GM12878 (cell line): ENCODE data around the gene ERFL. TPM values are rescaled to one million over a fixed set of nuclear protein-coding genes. Genes with fewer than 3 reads are reported as not detected.

Experiments used
- DPF2 ChIP-seq: fragments of 450-650 bp; IDR thresholded peaks from 2 replicates; pipeline ENCODE4 v1.6.1; 2017; ENCODE audit warnings: mild to moderate bottlenecking
- ETV6 ChIP-seq, 2 experiments: fragments of 450-650 bp in 1 of 2; IDR thresholded peaks in 1 of 2; conservative IDR thresholded peaks in 1 of 2; 2 replicates each; pipeline ENCODE4 v1.6.1; 2014; ENCODE audit warnings: antibody characterized with exemption in 1 of 2, borderline replicate concordance in 1 of 2, low read depth in 1 of 2, mild to moderate bottlenecking in 1 of 2, moderate library complexity in 1 of 2
- HDGF ChIP-seq: fragments of 450-650 bp; IDR thresholded peaks from 2 replicates; pipeline ENCODE4 v1.6.1; 2016; ENCODE audit warnings: antibody characterized with exemption
- IKZF1 ChIP-seq: fragments of 450-650 bp; conservative IDR thresholded peaks from 2 replicates; pipeline ENCODE4 v1.6.1; 2017; ENCODE audit warnings: antibody characterized with exemption, mild to moderate bottlenecking
- JUNB ChIP-seq: IDR thresholded peaks from 2 replicates; pipeline ENCODE4 v1.6.1; 2016; ENCODE audit warnings: antibody characterized with exemption, mild to moderate bottlenecking
- JUND ChIP-seq: IDR thresholded peaks from 2 replicates; pipeline ENCODE4 v1.6.1; 2012; ENCODE audit warnings: low read depth, mild to moderate bottlenecking, low read length, improper control_type of control experiment, moderate library complexity
- MEF2B ChIP-seq: fragments of 450-650 bp; IDR thresholded peaks from 2 replicates; pipeline ENCODE4 v1.6.1; 2018; ENCODE audit warnings: mild to moderate bottlenecking, moderate library complexity; ENCODE audit not compliant: partially characterized antibody, poor library complexity, severe bottlenecking
- NFYA ChIP-seq: IDR thresholded peaks from 2 replicates; pipeline ENCODE4 v1.6.1; 2011; ENCODE audit warnings: low read depth, mild to moderate bottlenecking, low read length, improper control_type of control experiment, borderline replicate concordance
- RAD21 ChIP-seq: IDR thresholded peaks from 2 replicates; pipeline ENCODE4 v1.6.1; 2011; ENCODE audit warnings: mild to moderate bottlenecking, low read depth, low read length, moderate library complexity; ENCODE audit not compliant: insufficient read depth
- RUNX3 ChIP-seq: IDR thresholded peaks from 2 replicates; pipeline ENCODE4 v1.6.1; 2012; ENCODE audit warnings: low read length, inconsistent platforms
- SMAD1 ChIP-seq: fragments of 450-650 bp; IDR thresholded peaks from 2 replicates; pipeline ENCODE4 v1.6.1; 2018; ENCODE audit warnings: mild to moderate bottlenecking, low read depth; ENCODE audit not compliant: partially characterized antibody
- SPI1 ChIP-seq: IDR thresholded peaks from 2 replicates; pipeline ENCODE4 v1.6.1; 2011; ENCODE audit warnings: low read depth, mild to moderate bottlenecking, low read length, moderate library complexity, borderline replicate concordance; ENCODE audit not compliant: insufficient read depth
- SUPT20H ChIP-seq: IDR thresholded peaks from 2 replicates; pipeline ENCODE4 v1.6.1; 2011; ENCODE audit warnings: low read depth, mild to moderate bottlenecking, low read length, moderate library complexity, borderline replicate concordance; ENCODE audit not compliant: control insufficient read depth
- TAF1 ChIP-seq: IDR thresholded peaks from 2 replicates; pipeline ENCODE4 v1.6.1; 2011; ENCODE audit warnings: mild to moderate bottlenecking, low read depth, low read length, borderline replicate concordance
- TARDBP ChIP-seq: IDR thresholded peaks from 2 replicates; pipeline ENCODE4 v1.6.1; 2016; ENCODE audit warnings: borderline replicate concordance
- TBL1XR1 ChIP-seq: IDR thresholded peaks from 2 replicates; pipeline ENCODE4 v1.6.1; 2012; ENCODE audit warnings: low read depth, low read length, improper control_type of control experiment
- TCF12 ChIP-seq: IDR thresholded peaks from 2 replicates; pipeline ENCODE4 v1.6.1; 2011; ENCODE audit warnings: low read depth, mild to moderate bottlenecking, low read length
- ZBED1 ChIP-seq: IDR thresholded peaks from 2 replicates; pipeline ENCODE4 v1.6.1; 2016; ENCODE audit warnings: borderline replicate concordance
- ZNF24 ChIP-seq: fragments of 450-650 bp; IDR thresholded peaks from 2 replicates; pipeline ENCODE4 v1.6.1; 2017; ENCODE audit warnings: antibody characterized with exemption, mild to moderate bottlenecking
- ZZZ3 ChIP-seq: IDR thresholded peaks from 2 replicates; pipeline ENCODE4 v1.6.1; 2011; ENCODE audit warnings: low read depth; ENCODE audit not compliant: control insufficient read depth, insufficient read length
- polyA plus RNA-seq, 11 experiments: library from polyadenylated mRNA; depleted of rRNA in 4 of 11; unstranded in 6 of 11; stranded (reverse) in 5 of 11; fragments of >200 nt; fragmentation: Nextera tagmentation in 4 of 11; fragmentation: Illumina TruSeq in 1 of 11; extraction: Ambion mirVana in 4 of 11; extraction: Trizol in 1 of 11; gene quantifications; 1 replicate in 1 of 11; 2 replicates in 10 of 11; pipeline versions ENCODE4 v1.2.1 to v1.2.3, GENCODE V29; 2011 to 2016; ENCODE audit warnings: inconsistent platforms in 2 of 11, missing spikeins in 2 of 11, low read depth in 1 of 11
- total RNA-seq, 4 experiments: library from RNA; depleted of rRNA in 3 of 4; stranded (reverse); fragments of >200 nt in 3 of 4; fragmentation: Illumina TruSeq in 1 of 4; extraction: Trizol in 1 of 4; gene quantifications; 2 replicates each; pipeline versions ENCODE4 v1.2.1 to v1.2.3, GENCODE V29; 2013 to 2021
- TF ChIP-seq, protein P1 (sequence below): IDR thresholded peaks from 2 replicates; pipeline ENCODE4 v1.6.1; 2011; ENCODE audit warnings: low read depth, low read length, improper control_type of control experiment, borderline replicate concordance
- TF ChIP-seq, protein P2 (sequence below): fragments of 450-650 bp; IDR thresholded peaks from 2 replicates; pipeline ENCODE4 v1.6.1; 2016; ENCODE audit warnings: mild to moderate bottlenecking
- TF ChIP-seq, protein P3 (sequence below): fragments of 450-650 bp; IDR thresholded peaks from 2 replicates; pipeline ENCODE4 v1.6.1; 2017; ENCODE audit warnings: mild to moderate bottlenecking, moderate library complexity

ERFL gene
- total and polyA plus RNA-seq, 10 of the 15 experiments (the other 5 are each of a cell fraction or from before 2014, with no cell fraction given): 0.04 to 0.10 (median 0.05) TPM; not detected in 7

DNA sequence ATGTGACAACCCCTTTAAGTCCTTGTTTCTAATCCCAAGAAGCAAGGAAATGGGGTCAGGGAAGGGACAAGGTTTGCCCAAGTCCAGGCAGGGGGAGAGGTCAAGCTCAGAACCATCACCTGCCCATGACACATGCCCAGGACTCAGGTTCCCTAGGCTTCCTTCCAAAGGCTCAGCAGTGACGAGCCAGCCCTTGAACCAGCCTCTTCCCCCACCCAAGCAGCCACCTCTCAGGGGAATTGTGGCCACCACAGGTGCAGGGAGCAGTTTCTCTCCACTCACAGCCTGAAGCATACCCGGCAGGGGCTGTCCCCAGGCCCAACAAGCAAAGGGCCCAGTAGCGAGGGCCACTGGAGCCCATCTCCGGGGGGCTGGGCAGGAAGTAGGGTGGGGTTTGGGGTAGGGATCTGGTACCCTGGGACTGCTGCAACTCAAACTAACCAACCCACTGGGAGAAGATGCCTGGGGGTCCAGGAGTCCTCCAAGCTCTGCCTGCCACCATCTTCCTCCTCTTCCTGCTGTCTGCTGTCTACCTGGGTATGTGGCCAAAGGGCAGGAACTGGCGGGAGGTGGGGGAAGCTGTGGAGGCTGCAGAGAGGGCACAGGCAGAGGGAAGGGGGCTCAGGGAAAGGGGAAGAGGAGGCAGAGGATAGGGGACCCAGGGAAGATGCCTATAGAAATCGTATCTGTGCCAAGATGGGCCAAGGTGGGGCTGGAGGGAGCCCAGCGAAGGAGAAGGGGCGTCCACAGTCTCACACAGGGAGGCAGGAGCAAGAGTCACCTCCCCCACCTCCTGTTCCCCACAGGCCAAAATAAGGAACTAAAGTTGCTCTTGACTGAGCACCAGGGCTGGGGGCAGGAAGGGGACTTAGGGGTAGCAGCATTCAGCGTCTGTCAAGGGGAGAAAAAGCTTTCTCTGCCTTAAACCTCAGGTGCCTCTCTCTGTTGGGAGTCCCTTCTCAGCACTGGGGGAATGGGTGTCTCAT, 51.1 kb downstream of the ERFL start, which contains the start of gene CD79A (continued):
- peak; percentile 16; the same call in 1 of the 2 replicates for TF ChIP-seq JUND
- peak in 1 of 2 experiments; percentile 91; a peak in 2 of 4 replicates for TF ChIP-seq ETV6 (conservative IDR thresholded peaks at IDR 0.05 in 1 of 2, IDR thresholded peaks at IDR 0.05 in 1 of 2; ENCODE audit: borderline replicate concordance in 1 of 2, low read depth in 1 of 2)
- TF ChIP-seq ZBED1: peak; percentile 44; the same call in 1 of the 2 replicates
- TF ChIP-seq IKZF1: peak; percentile 95
- TF ChIP-seq TAF1: peak; percentile 50; the same call in 1 of the 2 replicates
- TF ChIP-seq SUPT20H: no peak
- peak; percentile 59; the same call in 1 of the 2 replicates for TF ChIP-seq HDGF
- no peak for TF ChIP-seq SPI1
- no peak; the same call in 1 of the 2 replicates for TF ChIP-seq RAD21
- TF ChIP-seq ZZZ3: no peak
- no peak for TF ChIP-seq ZNF24
- TF ChIP-seq TCF12: peak; percentile 99
- no peak for TF ChIP-seq NFYA
- TF ChIP-seq, protein P1, sequence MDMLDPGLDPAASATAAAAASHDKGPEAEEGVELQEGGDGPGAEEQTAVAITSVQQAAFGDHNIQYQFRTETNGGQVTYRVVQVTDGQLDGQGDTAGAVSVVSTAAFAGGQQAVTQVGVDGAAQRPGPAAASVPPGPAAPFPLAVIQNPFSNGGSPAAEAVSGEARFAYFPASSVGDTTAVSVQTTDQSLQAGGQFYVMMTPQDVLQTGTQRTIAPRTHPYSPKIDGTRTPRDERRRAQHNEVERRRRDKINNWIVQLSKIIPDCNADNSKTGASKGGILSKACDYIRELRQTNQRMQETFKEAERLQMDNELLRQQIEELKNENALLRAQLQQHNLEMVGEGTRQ: no peak; the same call in 1 of the 2 replicates
- TF ChIP-seq, protein P2, sequence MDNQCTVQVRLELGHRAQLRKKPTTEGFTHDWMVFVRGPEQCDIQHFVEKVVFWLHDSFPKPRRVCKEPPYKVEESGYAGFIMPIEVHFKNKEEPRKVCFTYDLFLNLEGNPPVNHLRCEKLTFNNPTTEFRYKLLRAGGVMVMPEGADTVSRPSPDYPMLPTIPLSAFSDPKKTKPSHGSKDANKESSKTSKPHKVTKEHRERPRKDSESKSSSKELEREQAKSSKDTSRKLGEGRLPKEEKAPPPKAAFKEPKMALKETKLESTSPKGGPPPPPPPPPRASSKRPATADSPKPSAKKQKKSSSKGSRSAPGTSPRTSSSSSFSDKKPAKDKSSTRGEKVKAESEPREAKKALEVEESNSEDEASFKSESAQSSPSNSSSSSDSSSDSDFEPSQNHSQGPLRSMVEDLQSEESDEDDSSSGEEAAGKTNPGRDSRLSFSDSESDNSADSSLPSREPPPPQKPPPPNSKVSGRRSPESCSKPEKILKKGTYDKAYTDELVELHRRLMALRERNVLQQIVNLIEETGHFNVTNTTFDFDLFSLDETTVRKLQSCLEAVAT: peak; percentile 79
- peak; percentile 94 for TF ChIP-seq RUNX3
- peak; percentile 66 for TF ChIP-seq SMAD1
- no peak; the same call in 1 of the 2 replicates for TF ChIP-seq TARDBP
- peak; percentile 100 for TF ChIP-seq MEF2B
- peak; percentile 88 for TF ChIP-seq DPF2
- TF ChIP-seq TBL1XR1: peak; percentile 87
- TF ChIP-seq JUNB: no peak
- TF ChIP-seq, protein P3, sequence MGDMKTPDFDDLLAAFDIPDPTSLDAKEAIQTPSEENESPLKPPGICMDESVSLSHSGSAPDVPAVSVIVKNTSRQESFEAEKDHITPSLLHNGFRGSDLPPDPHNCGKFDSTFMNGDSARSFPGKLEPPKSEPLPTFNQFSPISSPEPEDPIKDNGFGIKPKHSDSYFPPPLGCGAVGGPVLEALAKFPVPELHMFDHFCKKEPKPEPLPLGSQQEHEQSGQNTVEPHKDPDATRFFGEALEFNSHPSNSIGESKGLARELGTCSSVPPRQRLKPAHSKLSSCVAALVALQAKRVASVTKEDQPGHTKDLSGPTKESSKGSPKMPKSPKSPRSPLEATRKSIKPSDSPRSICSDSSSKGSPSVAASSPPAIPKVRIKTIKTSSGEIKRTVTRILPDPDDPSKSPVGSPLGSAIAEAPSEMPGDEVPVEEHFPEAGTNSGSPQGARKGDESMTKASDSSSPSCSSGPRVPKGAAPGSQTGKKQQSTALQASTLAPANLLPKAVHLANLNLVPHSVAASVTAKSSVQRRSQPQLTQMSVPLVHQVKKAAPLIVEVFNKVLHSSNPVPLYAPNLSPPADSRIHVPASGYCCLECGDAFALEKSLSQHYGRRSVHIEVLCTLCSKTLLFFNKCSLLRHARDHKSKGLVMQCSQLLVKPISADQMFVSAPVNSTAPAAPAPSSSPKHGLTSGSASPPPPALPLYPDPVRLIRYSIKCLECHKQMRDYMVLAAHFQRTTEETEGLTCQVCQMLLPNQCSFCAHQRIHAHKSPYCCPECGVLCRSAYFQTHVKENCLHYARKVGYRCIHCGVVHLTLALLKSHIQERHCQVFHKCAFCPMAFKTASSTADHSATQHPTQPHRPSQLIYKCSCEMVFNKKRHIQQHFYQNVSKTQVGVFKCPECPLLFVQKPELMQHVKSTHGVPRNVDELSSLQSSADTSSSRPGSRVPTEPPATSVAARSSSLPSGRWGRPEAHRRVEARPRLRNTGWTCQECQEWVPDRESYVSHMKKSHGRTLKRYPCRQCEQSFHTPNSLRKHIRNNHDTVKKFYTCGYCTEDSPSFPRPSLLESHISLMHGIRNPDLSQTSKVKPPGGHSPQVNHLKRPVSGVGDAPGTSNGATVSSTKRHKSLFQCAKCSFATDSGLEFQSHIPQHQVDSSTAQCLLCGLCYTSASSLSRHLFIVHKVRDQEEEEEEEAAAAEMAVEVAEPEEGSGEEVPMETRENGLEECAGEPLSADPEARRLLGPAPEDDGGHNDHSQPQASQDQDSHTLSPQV: no peak
